Tibial nerve (tissue), 4 donors: ENCODE data around the gene POLDIP2. TPM values are rescaled to one million over a fixed set of nuclear protein-coding genes. Genes with fewer than 3 reads are reported as not detected.

ENCODE experiments used
- DNase-seq, 2 donors: peaks; one replicate each; pipeline ENCODE4 v3.0.0-alpha.2; 2019; ENCODE audit warnings: low spot score in 2 of 2
- H3K27ac ChIP-seq, 4 donors: fragments of 200-600 bp; sonication (generic) in 3 of 4; one replicate each; pipeline ENCODE4 v1.5.1; 2017 to 2019; ENCODE audit warnings: mild to moderate bottlenecking in 1 of 4
- H3K27me3 ChIP-seq, 2 donors: fragments of 200-600 bp; sonication (generic) in 1 of 2; one replicate each; pipeline versions ENCODE4 v1.5.1 to v1.6.0; 2017 to 2019
- H3K36me3 ChIP-seq, 3 donors: fragments of 200-600 bp; sonication (generic); one replicate each; pipeline ENCODE4 v1.5.1; 2018 to 2019
- H3K4me1 ChIP-seq, 4 donors: fragments of 200-600 bp; sonication (generic) in 3 of 4; one replicate each; pipeline ENCODE4 v1.5.1; 2017 to 2019
- H3K4me3 ChIP-seq, 4 donors: fragments of 200-600 bp; sonication (generic) in 3 of 4; one replicate each; pipeline ENCODE4 v1.5.1; 2017 to 2019; ENCODE audit warnings: mild to moderate bottlenecking in 1 of 4, moderate library complexity in 1 of 4
- H3K9me3 ChIP-seq, 4 donors: fragments of 200-600 bp; sonication (generic) in 3 of 4; one replicate each; pipeline ENCODE4 v1.5.1; 2017 to 2019
- CTCF ChIP-seq, 5 experiments: fragments of 200-600 bp in 3 of 5; fragments of 450-650 bp in 2 of 5; sonication (generic) in 3 of 5; IDR thresholded peaks; one replicate each; pipeline ENCODE4 v1.5.1; 2016 to 2019; ENCODE audit warnings: antibody characterized with exemption in 5 of 5, mild to moderate bottlenecking in 3 of 5, moderate library complexity in 2 of 5
- EP300 ChIP-seq, 2 donors: sonication (generic); formaldehyde crosslinking; IDR thresholded peaks; one replicate each; pipeline ENCODE4 v1.6.1; 2017; ENCODE audit warnings: antibody characterized with exemption in 2 of 2, mild to moderate bottlenecking in 1 of 2
- POLR2A ChIP-seq, 2 donors: fragments of 450-650 bp; IDR thresholded peaks; one replicate each; pipeline ENCODE4 v1.6.1; 2017; ENCODE audit warnings: antibody characterized with exemption in 2 of 2, mild to moderate bottlenecking in 2 of 2, moderate library complexity in 2 of 2
- WGBS, 2 donors: methylation state at CpG; one replicate each; pipeline ENCODE4 v1.1.5; 2018; 5-methylcytosine and 5-hydroxymethylcytosine counted together
- total RNA-seq, 4 donors: library from RNA; depleted of rRNA; stranded (reverse); fragments of >200 nt; gene quantifications; one replicate each; pipeline ENCODE4 v1.1.0, GENCODE V29; 2016

POLDIP2 gene
- total RNA-seq, 4 donors from 2014 or later, result 56.5 to 87.9 (median 66.6) TPM

- Histone ChIP-seq H3K4me3 (no peak overlapping the region), H3K9me3 (no peaks in the 10 kb centered on the region)
Measured at GRCh38 chr17:28338056-28338768, 19.1 kb downstream of the POLDIP2 start.

GRCh38 chr17:28335959-28336871 is 21.1 kb downstream of the POLDIP2 start:
- peak overlapping the region; percentile 89 to 99 (median 98) for H3K27ac ChIP-seq
- 6 to 7% methylated on average over 29 of the region's 29 CpGs for WGBS, 2 donors
- H3K4me3 ChIP-seq, result peak overlapping the region; percentile 60 to 97 (median 78)
- peaks cover 3 to 38% (median 4%) of the 10 kb centered on the region in 3 donors for H3K36me3 ChIP-seq
- no peak for TF ChIP-seq CTCF (IDR thresholded peaks at IDR 0.05)
- H3K27me3 ChIP-seq, result no peaks in the 10 kb centered on the region
- DNase-seq, result peak in 1 of 2 donors; percentile 33
- no peaks in the 10 kb centered on the region for H3K9me3 ChIP-seq
- peaks cover 3 to 56% (median 21%) of the 10 kb centered on the region in 4 donors for H3K4me1 ChIP-seq

More at GRCh38 chr17:28338056-28338768, 19.1 kb downstream of the POLDIP2 start:
- H3K36me3 ChIP-seq, result peaks cover 7 to 48% (median 14%) of the 10 kb centered on the region in 3 donors
- 69% methylated on average over 5 of the region's 5 CpGs for WGBS, 2 donors
- no peaks in the 10 kb centered on the region for H3K27me3 ChIP-seq
- peaks cover 3 to 46% (median 20%) of the 10 kb centered on the region in 4 donors for H3K4me1 ChIP-seq
- DNase-seq, result no peak
- TF ChIP-seq CTCF (IDR thresholded peaks at IDR 0.05) (no peak), POLR2A (IDR thresholded peaks at IDR 0.05) (no peak), EP300 (IDR thresholded peaks at IDR 0.05) (no peak)
- peak overlapping the region in 2 of 4 donors; percentile 39 to 43 for H3K27ac ChIP-seq

DNA sequence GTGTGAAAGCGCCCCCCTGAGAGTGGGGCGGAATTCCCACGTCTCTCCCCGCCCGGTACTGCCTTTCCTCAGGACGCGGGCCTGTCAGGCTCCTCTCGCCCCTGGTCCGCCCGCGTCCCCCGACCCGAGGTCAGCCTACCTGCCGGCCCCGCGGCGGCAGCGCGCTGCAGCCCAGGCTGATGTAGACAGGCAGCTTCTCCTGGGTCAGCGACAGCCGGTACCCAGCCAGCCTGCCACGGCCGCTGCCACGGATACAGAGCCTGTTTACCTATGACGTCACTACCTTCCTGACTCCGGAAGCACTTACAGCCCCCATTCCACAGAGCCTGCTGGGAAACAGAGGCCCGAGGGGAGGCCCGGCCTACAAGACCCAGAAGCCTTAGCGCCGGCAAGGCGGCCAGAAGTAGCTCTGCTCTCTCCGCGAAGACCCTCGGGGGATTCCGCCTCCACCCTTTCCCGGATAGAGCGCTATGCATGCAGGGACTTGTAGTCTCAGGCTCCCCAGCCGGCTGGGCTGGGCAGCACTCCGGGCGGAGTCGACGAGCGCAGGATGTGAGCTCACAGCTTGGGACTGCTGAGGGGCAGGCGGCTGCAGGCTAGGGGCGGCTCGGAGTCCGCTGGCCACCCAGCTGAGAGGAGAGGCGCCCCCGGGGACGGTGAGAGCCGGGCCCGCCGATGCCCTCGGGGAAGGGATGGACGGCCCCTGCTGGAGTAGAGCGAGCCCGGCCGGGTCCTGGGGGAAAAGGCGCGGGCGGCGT is 21.9 kb downstream of the POLDIP2 start, which contains the start of the genes IFT20 and TNFAIP1:
TSS of gene IFT20 (minus strand) at position 272 of the 758 bp plus-strand sequence. CDS start 3,487 bp downstream, outside the sequence.
TSS of gene TNFAIP1 (plus strand) at position 561 of the 758 bp plus-strand sequence. CDS start 3,761 bp downstream, outside the sequence.
- H3K4me1 ChIP-seq, result peaks cover 3 to 56% (median 21%) of the 10 kb centered on the region in 4 donors
- H3K36me3 ChIP-seq, result peaks cover 0 to 38% (median under 1%) of the 10 kb centered on the region in 3 donors
- peak within 1 kb of the TSS; percentile 89 to 99 (median 98) for H3K27ac ChIP-seq
- DNase-seq, result peak; percentile 95 to 97
- TF ChIP-seq EP300 (IDR thresholded peaks at IDR 0.05) (peak; percentile 96 to 99), CTCF (IDR thresholded peaks at IDR 0.05) (peak in 1 of 5 experiments; percentile 44), POLR2A (IDR thresholded peaks at IDR 0.05) (peak; percentile 82 to 94)
- no peaks in the 10 kb centered on the region for H3K27me3 ChIP-seq
- 0 to 1% methylated on average over 25 to 58 of the region's 62 CpGs for WGBS, 2 donors
- no peaks in the 10 kb centered on the region for H3K9me3 ChIP-seq
- H3K4me3 ChIP-seq, result peak within 1 kb of the TSS; percentile 60 to 97 (median 78)

DNA sequence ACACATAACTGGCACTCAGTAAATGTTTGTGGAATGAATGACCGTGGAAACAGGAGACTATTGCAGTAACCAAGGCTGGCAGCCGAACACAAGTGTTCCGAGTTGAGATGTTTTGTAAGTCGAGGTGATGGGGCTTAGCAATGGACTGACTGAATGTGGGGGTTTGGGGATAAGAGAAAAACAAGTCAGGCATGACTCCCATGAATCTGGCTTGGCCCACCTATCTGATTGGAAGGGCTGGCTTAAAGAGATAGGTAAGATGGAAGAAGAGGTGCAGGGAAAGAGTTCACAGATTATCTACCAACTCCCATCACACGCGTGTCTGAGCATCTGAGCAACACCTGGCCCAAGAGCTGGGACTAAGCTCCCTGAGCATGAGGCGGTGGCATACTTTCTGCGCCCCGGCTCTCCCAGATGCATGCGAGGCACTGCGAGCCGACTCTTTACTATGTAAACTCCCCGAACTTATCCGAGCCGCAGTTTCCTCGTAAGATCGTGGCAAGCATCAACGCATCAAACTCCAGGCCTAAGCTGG is 22.6 kb downstream of the POLDIP2 start:
- Histone ChIP-seq H3K27ac (peak overlapping the region; percentile 28 to 98 (median 96)), H3K4me3 (peak overlapping the region; percentile 60 to 97 (median 78)), H3K27me3 (no peaks in the 10 kb centered on the region), H3K9me3 (no peaks in the 10 kb centered on the region), H3K4me1 (peaks cover 3 to 56% (median 21%) of the 10 kb centered on the region in 4 donors), H3K36me3 (peaks cover 0 to 37% (median 0%) of the 10 kb centered on the region in 3 donors)
- 6 to 11% methylated on average over 15 to 18 of the region's 18 CpGs for WGBS, 2 donors
- DNase-seq, result no peak
- TF ChIP-seq POLR2A (IDR thresholded peaks at IDR 0.05) (no peak), CTCF (IDR thresholded peaks at IDR 0.05) (no peak), EP300 (IDR thresholded peaks at IDR 0.05) (no peak)
